GM19467 (cell line): ENCODE measurements around the gene FAN1.

Experiments used
- ATAC-seq: cut with Tn5 transposase; IDR thresholded peaks from one replicate; pipeline ENCODE4 v1.9.1; 2021; ENCODE audit warnings: mild to moderate bottlenecking, moderate library complexity; ENCODE audit not compliant: unreplicated experiment

The FAN1 gene

DNA sequence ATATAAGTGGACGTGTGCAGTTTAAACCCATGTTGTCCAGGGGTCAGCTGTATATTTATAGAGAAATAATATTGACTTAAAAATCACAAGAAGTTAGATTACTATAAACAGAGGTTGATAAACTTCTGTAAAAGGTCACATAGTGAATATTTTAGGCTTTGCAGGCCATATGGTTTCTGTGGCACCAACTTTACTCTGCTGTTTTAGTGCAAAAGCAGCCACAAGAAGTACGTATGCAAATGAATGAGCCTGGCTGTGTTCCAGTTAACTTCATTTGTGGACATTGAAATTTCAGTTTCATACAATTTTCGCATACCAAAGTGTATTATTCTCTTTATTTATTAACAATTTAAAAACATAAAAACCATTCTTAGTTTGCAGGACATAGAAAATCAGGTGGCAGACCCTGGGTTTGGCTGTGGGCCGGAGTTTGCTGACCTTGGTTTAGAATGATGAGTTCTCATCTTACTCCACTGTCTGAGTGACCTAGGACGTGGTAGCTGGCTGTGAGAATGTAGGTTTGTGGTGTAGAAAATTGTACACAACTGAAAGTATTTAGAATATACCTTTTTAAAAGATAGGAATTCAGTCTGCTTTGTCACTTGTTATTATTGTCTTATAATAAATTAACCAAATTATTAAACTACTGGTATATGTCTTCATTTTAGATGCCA, 16.3 kb downstream of the FAN1 start:
- ATAC-seq: no peak

DNA sequence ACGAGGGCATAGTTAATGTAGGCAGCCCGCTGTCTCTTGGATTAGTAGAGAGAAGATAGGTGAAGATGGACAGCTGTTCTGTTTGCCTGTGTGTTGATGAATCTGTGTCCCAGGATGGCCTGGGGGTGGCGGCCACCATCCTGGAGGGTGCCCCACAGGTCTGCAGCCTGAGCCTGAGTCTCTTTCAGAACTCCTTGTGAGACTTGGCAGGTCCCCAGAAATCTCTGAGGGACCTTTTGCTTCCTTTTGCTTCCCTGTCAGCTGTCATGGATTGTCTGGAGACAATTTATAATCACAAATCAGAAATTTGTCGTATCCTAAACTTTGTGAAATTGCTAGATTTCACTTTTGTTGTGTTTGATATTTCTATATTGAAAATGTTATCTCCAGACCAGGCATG, 17.4 kb downstream of the FAN1 start:
- ATAC-seq: no peak

DNA sequence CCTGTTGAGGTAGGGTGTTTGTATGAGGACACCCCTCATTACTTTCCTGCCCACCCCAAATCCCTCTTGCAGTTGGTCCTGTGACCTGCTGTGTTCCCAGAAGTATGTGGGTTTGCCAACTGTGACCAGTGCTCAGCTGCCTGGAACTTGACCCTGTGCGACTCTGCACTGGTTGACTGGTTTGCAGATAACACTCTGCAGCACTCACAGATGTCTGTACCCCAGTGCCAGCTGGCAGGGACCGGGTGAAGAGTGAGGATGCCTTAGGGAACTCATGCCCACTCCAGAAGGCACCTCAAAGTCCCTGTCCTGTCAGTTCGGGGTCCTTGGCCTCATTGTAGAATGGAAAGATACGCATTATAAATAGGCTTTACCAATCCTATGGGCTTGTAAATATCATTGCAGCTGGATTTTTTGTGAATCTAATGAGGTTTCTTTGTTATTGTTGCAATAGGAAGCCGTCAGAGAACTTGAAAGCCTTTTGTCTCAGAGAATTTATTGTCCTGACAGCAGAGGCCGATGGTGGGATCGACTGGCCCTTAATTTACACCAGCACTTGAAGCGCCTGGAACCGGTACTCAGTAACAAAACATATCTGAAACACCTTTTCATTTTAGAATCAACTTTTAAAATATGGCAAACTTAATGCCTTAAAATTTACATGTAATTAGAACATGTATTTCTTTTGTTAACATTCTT, 18.2 kb downstream of the FAN1 start:
- no peak for ATAC-seq

DNA sequence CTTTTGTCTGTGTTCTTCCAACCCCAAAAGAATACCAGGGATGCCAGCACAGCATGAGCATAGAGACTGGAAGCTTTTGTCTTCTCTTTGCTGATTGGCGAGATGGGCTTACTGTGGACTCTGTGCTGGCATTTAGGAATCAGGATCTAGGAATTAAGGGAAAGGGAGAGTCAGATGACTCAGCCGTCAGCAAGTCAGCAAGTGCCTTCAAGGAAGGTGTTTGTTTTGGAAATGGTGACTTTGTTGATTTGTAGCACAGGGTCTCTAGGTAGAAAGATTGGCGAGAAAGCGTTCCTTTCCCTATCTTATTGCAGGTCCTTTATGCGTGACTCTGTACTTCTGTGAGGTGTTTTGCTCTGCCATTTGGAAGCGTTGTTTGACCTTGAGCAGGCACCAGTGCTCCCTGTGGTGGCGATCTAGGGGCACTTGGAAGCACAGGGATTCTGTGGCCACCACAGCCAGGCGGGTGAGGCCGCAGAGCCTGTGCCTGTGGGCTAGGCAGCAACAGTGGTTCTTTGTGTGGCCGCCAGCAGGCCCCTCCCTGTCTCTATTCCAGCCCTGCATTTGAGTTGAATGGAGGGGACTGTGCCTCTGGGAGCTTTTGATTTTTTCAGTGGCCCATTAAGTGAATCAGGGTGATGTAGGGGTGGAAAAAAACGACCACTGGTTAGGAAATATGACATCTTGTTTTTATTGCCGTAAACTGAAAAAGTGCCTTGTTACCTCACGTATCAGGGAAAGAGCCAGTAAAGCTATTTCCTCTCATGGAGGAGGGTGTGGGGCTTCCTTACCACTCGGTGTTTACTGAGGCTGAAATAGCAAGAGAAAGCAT, 19.0 kb downstream of the FAN1 start:
- no peak for ATAC-seq

DNA sequence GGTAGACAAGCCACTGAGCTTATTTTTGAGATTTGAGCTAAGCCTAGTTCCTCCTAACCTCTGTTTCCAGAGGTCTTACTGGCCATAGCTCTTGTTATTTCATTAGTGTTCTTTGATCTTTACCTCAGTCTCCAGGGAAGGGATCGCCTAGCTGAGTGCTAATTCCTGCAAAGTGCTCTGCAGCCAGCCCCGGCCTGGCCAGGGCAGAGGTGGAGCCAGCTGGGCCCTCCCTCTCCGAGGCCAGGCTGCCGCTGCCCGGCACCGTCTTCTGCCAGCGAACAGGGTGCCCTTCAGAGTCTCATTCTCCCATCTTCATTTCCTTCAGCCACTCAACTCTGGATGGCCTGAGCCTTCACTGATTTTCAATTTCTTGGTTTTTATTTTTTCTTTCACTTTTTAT, 19.7 kb downstream of the FAN1 start:
- ATAC-seq: no peak

DNA sequence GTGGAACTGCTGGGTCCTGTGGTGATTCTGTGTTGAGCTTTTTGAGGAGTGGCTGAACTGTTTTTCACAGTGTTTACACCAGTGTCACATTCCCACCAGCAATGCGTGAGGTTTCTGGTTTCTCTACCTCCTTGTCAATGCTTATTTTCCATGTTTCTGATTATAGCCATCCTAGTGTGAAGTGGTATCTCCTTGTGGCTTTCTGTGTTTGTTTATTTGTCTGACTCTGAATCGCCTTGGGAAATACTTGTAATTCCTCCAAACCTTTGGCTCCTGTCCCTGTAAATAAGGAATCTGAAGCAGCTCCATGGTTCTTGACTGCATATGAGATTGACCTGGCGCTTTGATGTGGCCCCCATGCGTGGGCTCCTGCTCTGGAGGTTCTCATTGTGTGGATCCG, 20.6 kb downstream of the FAN1 start:
- no peak for ATAC-seq

DNA sequence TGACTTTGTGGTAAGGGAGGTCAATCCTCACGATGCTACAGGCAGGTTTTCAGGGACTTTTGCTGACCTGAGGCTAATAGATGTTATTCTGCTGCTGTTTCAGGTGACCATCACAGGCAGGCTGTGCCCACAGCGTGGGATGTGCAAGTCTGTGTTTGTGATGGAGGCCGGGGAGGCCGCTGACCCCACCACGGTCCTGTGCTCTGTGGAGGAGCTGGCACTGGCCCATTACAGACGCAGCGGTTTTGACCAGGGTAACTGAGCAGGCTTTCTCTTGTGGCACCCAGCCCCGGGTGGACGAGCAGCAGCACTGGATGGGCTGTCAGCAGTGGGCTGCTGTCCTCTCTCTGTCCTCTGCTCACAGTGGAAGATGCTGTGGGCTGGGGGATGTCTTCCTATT, 22.0 kb downstream of the FAN1 start:
- ATAC-seq: no peak

DNA sequence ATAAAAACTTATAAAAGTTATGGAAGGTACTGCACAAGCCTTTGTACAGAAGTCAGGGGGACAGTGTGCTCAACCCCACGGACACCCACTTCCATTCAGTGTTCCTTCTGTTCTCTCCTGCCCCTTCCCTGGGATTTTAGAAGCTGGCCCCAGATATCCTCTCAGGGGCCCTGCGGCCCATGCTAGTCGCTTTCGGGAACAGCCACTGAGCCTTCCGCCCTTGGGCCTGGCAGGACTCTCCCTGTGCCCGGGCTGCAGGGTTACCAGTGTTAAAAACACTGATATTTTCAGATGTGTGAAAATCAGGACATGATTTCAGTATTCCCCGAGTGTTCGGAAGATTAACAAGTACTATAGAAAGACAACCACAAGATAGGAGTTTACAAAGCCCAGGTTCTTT, 22.4 kb downstream of the FAN1 start:
- ATAC-seq: no peak

DNA sequence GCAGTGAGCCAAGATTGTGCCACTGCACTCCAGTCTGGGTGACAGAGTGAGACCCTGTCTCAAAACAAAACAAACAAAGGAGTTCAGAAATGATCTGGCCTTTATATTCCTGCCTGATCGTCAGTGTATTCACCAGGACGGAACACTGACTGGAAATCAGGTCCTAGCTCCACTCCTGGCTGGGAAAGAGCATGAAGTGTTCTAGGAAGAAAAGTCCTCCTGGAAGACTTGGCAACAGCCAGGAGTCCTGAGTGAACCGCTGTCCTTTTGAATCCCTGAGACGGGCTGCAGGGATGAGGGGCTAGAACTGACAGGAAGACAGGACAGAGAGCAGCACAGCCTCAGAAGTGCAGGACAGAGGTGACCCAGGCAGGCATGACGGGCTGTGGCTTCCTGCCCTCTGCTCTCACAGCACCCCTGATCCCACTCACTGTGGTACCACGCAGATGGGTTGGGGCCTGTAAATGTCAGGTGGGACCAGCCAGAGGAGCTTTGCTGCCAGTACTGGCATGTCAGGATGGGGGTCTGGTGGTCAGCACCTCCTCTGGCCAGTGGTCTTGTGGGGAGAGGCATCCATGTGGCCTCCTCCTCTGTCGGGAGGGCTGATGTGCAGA, 23.5 kb downstream of the FAN1 start:
- ATAC-seq: no peak

DNA sequence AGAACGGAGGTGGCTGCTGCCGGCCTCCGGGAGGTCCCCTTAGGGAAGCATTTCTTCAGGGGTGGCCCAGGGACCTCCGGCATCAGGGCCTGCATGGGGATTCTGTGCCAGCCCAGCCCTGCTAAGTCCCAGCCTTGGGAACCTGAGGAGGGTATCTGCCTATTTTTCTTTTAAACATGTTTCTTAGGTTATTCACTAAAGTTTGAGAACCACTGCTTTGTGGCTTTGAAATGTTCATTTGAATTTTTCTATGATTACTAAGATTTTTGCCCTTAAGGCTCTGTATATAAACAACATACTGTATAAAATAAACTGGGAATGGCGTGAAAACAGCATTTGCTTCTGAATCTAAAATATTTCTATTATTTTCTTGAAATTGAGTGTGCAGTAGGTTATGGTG, 24.4 kb downstream of the FAN1 start:
- no peak for ATAC-seq

DNA sequence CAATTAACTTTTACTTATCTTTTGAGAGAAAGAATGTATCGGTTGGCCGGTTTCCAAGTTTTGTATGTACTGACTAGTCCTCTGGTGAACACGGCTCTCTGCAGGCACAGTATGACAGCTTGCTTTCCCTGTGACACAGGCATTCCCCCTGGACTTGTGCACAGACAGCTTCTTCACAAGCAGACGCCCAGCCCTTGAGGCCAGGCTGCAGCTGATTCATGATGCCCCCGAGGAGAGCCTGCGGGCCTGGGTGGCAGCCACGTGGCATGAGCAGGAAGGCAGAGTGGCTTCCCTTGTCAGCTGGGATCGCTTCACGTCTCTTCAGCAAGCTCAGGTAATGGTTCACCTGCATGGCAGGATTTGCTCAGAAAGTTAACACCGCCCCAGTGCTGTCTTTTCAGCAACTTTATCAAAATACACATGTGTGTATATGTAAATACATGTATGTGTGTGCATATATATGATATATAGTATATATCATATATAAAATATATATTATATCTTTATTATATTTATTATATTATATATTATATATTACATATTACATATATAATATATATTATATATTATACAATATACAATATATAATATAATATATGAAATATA, 25.5 kb downstream of the FAN1 start:
- ATAC-seq: no peak

DNA sequence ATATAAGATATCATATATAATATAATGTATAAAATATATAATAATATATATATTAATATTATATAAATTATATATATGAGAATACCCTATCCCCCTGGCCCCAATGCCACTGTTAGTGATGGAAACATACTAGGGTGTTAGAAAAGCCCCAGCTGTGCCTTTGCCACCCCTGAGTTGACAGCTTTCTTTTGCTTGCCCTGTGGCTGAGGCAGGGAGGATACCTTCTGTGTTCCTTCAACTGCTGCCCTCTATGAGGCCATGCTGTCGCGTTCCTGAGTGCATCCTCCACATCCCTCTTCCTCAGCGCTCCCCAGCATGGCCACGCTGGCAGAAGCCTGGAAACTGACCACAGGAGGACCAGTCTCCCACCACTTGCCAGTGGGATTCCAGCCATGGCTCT, 26.3 kb downstream of the FAN1 start:
- ATAC-seq: no peak

DNA sequence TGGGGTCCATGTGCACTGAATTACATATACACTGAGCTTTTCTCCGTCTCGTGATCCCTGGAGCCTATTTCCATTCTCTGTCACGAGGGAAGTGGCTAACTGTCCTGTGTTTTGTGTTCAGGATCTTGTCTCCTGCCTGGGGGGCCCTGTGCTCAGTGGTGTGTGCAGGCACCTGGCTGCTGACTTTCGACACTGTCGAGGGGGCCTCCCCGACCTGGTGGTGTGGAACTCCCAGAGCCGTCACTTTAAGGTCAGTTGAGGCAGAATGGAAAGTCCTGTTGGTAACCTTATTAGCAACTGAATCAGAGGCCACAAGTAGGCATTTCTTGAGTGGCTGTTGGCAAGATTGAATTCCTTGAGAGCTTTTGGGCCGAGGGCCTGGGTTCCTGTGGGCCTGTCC, 26.7 kb downstream of the FAN1 start:
- ATAC-seq: no peak

DNA sequence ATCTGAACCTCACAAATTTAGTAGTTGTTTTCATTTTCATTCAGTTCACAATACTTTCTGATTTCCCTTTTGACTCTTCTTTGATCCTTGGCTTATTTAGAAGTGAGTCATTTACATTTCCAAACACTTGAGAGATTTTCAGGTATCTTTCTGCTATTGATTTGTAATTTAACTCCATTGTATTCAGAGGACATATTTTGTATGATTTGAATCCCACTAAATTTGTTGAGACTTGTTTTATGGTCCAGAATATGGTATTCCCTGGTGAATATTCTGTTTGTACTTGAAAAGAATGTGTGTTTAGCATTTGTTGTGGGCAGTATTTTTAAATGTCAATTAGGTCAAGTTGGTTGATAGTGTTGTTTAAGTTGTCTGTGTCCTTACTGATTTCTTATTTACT, 29.6 kb downstream of the FAN1 start:
- ATAC-seq: no peak

DNA sequence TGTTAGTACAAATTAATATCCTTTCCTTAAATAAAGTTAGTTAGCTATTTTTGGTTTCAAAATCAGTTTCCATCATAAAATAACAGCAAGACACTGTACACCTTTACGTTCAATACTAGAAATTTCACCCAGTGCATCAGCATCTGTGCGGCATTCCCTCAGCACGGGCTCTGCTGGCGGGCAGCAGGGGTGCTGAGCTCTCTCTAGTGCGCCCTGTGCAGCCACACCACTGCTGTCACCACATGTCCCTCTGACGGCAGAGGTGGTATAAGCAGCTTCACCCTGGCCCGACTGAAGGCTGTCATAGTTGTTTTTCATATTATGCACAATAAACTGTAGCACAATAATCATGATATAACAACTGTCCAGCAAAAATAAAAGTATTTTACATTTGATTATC, 35.4 kb downstream of the FAN1 start:
- no peak for ATAC-seq

DNA sequence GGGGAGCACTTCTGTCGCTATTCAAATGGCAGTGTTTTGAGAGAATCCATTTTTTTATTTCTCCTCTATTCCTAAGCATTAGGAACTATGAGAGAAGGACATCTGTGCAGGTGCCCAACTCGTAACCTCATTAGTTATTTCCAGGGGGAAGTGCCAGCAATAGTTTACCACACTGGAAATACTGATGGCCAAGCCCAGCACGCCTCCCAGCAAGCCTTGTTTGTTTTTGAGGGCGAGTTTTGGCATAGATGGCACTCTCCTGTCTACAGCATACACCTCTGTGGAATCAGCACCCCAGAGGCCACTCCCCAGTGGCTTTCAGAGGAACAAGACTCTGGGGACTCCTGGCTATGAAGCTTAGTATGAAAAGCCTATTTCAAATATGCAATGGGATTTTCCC, 36.6 kb downstream of the FAN1 start:
- no peak for ATAC-seq

DNA sequence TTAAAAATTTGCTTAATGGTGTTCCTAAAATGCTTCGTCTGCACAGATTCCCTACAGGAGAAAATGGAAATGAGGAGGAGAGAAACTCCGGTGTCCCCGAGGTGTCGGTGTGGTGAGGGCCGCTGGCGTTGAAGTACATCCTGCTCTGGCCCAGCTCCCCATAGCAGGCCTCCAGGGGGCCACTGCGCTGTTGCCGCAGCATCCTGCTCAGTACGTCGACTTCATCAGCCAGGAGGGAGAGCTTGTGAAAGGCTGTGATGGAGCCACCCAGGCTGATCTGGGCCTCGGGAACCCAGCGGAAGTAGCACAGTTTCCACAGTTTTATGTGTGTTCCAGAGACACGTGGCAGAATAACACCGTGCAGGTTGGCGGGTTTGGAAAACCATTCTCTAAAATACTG, 37.8 kb downstream of the FAN1 start:
- ATAC-seq: no peak

DNA sequence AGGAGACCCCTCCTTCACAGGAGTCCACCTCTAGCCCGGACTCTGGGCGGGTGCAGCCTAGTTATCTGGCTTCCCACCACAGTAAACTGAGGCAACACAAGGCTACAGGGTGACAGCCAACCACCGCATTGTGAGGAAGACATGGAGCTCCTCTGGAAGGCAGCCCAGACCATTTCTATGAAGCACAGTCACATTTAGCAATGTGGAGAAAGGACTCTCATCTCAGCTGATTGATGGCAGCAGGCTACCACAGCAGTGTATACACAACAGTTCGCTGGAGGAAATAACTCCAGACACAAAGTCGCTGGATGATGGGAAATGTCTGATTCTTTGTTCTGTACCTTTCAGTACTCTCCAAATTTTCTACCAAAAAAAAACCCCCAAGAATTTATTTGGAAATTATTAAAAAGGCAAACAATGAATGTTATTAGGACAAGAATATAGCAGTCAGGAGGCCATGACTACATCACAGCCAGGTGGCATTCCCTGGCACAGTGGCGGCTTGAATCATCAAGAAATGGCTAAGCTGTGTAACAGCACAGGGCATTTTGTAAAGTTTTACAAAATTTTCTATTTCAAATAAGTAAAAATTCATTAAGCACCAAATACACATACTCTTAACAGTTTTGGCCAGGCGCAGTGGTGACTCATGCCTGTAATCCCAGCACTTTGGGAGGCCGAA, 40.1 kb downstream of the FAN1 start:
- ATAC-seq: no peak

DNA sequence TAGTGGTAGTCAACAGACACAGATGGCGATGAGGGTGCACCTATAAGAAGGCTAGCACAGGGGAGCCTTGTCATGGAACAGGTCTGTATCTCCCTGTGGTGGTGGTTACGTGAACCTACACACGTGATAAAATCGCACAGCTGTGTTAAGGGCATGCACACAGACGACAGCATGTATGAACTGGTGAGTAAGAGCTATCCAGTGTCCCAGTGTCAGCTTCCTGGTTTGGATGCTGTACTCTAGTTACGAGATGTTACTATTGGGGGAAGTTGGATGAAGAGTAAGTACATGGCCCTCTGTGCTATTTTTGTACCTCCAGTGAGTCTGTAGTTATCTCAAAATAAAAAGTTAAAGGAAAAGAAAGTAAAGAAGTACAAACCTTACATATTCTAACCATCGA, 49.5 kb downstream of the FAN1 start:
- ATAC-seq: no peak

DNA sequence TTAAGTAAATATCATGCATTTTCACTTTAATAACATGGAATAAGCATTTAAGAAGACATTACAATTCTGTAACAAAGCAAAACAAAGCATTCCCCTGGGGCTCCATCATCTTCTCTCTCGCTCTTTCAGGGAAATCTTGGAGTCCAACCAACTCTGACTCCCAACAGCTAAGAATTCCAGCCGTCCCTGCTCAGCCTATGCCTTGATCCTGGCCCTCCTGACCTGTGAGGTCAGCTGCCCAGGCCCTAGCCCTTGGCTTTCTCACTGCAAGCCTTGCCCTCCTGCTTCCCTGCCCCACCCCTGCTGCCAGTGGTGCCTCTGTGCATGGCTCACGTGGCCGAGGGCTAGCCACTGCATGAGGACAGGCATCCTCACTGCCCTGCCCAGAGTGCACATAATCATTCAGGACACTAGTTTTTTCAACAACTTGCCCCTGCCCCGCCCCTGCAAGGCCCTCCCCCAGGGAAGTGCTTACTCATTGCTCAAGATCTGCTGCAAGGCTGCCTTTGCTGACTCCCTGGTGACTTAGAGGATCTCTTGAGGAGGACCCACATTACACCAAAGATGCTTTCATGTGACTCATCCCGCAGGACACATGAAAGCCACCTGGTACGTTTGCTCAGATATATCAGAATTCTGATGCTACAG, 50.1 kb downstream of the FAN1 start:
- ATAC-seq: no peak
